NCI-H2029 (cell line): ENCODE results near the gene HTR4.
"Not testable (repeated sequence)": the region's sequence is repeated elsewhere in the genome, so short reads cannot be mapped to it uniquely, and the experiment has no call there.

Experiments
- DNase-seq: peaks from one replicate; lab custom pipeline; 2025; lab: John Stamatoyannopoulos, UW

The HTR4 gene

DNA sequence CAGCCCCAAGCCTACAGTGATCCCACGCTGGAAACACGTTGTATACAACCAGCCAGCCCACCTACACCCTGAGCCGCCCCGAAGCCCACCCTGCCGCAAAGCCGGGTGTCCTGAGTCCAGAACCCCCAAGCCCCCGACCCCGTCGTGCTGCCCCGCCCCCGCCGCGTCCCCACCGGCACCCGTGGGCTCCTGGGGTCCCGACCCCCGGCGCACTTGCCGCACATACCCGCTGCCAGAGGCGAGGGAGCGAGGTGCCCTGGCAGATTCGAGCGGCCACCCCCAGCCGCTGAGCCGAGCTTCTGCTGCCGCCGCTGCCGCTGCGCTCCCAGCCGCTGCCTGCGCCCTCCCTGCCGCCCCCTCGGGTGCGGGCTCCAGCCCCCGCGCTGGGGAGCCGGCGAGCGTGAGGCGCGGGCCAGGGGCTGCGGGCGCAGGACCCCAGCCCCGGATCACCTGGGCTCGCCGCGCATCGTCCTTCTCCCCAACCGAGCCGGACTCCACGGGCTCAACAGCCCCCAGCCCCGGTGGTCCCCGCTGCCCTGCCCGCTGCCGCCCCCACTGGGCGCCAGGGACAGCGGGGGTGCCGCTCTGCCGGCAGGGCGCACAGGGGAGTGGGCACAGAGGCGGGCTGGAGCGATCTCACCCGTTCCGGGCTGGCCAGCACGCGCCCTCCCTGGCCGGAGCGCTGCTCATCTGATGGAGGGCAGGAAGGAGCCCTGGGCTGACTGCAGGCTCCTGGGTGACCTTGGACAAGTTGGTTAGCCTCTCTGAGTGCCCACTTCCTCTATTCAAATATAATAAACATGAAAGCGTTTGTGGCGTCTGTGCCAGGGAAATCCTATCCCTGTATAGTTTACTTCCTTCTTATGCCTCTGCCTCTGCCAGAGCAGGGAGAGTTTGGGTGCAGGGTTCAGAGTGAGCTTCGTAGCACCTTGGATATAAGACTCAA is at the start of gene HTR4:
HTR4 (minus strand) TSS at position 692 of the 946 bp plus-strand sequence. CDS start 17,513 bp downstream, outside the sequence.
- peak; percentile 88 for DNase-seq

DNA sequence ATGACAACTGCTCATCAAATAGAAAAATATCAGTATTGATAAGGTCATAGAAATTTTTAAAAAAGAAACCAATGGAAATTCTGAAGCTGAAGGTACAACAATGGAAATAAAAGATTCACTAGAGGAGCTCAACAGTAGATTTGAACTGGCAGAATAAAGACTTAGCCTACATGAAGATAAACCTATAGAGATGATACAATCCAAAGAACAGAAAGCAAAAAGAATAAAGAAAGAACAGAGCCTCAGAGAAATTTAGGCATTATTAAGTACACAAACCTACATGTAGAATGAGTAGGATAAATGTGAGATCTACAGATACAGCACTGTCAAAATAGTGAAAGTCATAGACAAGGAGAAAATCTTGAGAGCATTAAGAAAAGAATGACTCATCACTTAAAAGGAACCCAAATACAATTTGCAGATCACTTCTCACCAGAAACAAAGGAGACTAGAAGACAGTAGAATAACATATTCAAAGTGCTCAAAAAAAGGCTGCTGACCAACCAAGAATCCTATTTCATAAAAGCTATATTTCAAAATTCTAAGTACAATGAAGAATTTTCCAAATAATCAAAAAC is 47.8 kb upstream of the HTR4 start:
- DNase-seq = no peak

GRCh38 chr5:148699028-148699427 is 44.7 kb upstream of the HTR4 start:
- DNase-seq = no peak

DNA sequence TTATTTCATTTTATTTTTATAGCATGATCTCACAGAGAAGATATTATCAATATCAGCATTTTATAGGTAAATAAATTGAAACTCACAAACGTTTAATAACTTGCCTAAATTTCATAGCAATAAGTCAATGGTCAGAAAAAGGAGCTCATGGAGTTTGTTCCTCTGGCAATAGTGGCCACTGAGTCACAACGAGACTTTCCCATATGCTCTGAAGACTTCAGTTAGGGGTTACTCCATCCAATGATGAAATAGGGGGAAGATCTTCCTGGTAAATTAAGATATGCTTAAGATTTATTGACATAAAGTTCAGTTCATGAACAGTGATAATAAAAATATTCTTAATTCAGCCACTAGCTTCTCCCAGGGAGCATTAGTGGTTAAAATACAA is 43.5 kb upstream of the HTR4 start:
- no peak for DNase-seq

DNA sequence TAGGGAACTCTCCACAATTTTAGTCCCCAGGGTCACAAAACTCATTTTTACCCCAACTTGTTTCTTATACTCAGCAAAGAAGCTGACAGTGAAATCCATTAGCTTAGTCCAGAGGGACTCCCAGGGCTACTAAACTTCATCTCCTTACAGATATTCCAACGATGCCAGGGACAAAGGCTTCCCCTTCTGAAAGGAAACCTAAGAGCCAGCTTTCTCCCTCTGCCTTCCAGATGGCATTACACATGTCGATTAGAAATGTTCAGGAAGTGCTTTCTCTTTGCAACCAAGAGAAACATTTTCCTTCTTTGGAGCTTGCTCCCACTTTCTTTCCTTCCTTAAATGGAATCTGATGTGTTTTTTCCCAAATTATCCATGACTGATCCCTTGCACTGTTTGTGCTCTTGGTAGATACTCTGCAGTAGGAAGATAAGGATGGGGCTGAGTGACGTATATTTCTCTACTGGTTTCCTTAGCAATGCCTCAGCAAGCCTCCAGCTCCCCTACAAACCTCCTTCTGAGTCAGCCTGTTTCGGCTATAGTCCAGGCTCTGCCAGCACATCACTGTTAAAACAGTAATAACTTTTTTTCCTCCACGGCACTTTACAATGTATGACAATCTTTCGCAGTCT is 43.0 kb upstream of the HTR4 start:
- DNase-seq = no peak

DNA sequence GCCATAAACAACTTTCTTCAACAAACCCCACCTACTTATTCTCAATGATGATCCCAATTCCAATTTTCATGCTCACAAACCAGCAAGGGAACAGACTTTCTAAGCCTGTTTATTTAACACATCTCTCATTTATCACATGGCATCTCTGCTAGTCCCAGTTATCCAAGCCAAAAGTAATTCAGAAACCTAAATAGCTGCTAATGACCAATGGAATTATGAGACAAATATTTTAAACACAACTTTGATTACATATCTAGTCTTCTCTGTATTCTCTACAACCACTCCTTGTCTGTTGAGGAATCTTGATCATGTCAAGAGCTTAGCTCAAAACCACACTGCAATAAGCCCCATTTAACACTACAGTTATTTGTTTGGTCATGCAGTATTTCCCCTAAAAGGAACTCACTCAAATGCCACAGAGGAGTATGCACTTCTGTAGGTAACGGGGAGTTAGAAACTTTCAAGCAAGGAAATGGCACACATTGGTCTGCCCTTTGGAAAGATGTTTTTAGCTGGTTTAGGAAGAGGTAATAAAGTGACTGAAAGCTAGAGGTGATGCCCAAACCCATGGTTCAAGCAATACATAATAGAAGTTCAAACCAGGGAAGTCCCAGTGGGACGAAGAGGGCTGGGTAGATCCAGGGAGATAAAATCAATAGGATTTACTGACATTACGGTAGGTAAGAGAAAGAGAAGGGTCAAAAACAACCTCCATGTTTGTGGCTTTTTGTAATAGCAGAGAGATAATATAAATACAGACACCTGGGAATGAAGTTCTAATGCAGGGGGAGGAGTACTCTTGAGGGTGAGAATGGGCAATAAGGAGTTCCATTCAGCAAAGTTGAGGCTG is 42.1 kb upstream of the HTR4 start:
- DNase-seq = no peak

DNA sequence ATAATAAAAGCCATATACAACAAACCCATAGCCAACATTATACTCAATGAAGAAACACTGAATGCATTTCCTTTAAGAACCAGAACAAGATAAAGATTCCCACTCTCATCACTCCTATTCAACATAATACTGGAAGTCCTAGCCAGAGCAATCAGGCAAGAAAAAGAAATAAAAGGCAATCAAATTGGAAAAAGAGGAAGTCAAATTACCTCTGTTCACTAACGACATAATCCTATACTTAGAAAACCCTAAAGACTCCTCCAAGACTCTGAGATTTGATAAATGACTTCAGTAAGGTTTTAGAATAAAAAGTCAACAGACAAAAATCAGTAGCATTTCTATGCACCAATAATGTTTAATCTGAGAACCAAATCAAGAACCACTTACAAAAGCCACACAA is 36.6 kb upstream of the HTR4 start:
- DNase-seq = no peak

DNA sequence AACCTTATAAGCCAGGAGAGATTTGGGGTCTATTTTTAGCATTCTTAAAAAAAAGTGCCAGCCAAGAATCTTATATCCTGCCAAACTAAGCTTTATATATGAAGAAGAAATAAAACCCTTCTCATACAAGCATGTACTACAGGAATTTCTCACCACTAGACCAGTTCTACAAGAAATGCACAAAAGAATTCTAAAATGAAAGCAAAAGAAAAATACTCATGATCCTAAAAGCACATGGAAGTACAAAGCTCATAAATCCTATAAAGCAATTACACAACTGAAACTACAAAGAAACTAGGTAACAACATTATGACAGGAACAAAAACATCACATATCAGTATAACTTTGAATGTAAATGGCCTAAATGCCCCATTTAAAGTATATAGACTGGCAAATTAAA is 34.5 kb upstream of the HTR4 start:
- no peak for DNase-seq

DNA sequence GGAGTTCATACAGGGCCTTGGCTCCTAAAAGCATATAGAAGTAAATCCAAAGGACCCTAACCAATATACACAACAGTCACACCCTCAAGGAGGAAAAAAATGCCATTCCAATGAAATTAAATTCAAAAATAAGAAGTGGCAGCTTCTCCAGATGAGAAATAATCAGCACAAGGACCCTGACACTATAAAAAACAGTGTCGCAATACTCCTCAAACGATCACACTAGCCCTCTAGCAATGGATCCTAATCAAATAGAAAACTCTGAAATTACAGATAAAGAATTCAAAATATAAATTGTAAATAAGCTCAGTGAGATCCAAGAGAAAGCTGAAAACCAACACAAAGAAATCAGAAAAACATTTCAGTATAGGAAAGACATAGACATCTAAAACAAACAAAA is 33.5 kb upstream of the HTR4 start:
- no peak for DNase-seq

DNA sequence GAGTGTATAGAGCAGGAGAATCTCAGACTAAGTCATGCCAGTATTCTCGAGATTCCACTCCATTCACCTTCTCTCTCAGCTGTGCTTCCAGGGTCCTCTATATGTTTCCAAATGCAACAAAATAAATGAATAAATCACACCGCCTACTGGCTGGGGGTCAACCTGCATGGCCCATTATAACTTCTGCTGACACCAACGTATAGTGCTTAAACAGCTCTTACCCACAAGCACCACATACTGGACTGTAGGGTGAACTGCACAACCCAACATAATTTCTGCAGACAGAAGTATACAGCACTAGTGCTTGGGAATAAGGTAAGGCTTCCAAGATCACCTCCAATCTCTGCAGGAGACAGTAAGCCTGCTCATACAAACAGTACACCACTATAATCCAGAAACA is 33.1 kb upstream of the HTR4 start:
- no peak for DNase-seq

- no peak for DNase-seq
Measured at GRCh38 chr5:148686660-148687059, 32.3 kb upstream of the HTR4 start.

DNA sequence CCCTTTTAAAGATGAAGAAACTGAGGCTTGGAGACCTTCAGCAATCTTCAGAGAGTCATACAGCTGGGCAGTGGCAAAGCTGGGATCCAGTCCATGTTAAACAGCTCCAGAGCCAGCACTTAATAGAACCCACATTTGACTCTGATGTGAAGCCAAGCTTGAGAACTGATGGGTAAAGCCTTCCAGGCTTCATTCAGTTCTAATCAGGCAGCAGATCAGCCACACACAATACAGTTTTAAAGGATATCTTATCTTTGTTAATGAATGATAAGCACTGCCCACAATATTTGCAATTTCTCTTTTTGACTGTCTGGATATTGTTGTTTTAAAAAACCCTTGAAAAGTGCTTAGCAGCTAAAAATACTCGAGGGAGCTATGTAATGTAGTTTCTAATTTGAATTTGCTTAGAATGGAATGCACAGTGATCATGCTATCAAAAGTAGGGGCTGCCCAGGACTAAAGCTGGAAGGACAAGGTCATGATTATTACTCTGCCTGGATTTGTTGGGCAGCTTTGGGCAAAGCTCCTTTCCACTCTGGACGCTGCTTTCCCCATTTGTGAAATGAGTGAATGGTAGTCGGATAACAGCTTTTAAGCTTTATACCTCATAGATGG is 31.3 kb upstream of the HTR4 start:
- no peak for DNase-seq

DNA sequence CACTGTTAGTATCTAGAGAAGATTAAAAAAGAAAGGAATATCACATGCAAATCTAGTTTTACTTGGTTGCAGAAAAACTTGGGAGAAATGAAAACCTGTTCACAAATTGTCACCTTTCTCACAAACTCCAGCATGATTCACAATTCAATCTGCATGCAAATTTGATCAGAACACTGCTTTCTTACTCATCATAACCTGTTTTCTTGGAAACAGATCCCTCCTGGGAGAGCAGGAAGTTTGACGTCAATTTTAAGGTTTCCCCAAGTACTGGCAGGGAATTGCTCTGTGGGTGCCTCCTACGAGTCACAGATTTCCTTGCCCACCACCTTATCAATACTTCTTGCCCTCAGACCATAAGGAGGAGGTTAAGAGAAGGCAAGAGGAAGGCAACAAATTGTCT is 30.2 kb upstream of the HTR4 start:
- DNase-seq = no peak

GRCh38 chr5:148683651-148684050 is 29.3 kb upstream of the HTR4 start:
- DNase-seq = no peak

- no peak for DNase-seq
Measured at GRCh38 chr5:148682058-148683026, 28.0 kb upstream of the HTR4 start.

DNA sequence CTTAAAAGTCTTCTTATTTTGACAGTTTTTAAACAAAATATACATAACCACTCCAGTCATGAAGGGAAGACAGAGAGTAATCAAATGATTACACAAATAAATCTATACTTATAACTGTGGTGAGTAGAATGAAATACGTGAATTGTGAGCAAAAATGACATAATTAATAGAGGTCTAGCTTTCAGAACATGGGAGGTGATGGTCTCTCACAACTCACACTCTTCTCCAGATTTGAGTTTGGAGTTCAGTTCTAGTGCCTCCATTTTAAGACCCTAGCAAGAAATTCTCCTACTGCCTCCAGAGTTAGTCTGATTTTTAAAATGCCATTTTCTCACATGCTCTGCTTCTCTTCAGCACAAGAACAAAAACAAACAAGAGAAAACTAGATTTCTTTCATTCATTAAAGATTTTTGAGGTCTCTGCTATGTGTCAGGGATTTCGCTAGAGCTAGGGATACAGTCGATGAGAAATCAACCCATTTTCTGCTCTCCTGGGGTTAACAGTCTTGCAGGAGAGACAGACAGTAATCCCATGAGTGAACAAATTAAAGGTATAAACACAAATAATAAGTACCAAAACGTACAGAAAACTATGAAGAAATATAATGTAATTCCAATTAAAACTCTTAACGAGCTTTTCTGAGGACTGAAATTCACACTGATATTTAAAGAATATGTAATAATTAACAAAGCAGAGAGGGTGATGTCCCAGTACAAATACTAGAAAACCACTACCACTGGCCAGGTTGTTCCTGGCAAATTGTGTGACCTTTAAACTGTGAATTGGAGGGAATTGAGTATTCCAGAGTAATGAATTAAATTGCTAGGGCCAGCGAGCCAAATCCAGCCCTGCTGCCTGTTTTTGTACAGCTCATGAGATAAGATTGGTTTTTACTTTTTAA is 27.1 kb upstream of the HTR4 start:
- DNase-seq = no peak

DNA sequence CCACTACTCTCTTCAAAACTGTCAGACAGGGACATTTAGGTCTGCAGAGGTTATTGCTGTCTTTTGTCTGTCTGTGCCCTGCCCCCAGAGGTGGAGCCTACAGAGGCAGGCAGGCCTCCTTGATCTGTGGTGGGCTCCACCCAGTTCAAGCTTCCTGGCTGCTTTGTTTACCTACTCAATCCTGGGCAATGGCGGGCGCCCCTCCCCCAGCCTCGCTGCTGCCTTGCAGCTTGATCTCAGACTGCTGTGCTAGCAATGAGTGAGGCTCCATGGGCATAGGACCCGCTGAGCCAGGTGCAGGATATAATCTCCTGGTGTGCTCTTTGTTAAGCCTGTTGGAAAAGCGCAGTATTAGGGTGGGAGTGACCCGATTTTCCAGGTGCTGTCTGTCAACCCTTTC is 19.4 kb upstream of the HTR4 start:
- not testable (repeated sequence) for DNase-seq

DNA sequence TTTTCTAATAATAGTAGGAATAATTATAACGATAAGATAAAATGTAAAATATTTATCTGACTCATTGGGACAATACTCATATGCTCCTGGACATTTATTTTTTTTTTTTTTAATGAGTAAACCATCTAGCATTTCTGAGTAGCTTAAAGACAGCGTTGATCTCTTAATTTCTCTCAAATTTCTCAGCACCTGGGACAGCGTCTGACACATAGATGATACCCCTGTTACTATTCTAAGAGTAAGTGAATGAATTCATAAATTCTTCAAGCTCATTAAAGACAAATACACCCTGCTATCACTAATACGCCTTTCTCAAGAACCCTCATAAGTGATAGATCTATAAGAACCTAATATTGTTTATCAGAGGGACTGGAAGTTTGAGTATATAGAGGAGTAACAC is 12.0 kb upstream of the HTR4 start:
- no peak for DNase-seq

- no peak for DNase-seq
Measured at GRCh38 chr5:148665431-148665830, 11.1 kb upstream of the HTR4 start.
